Activated T-cell treated with anti-CD3 and anti-CD28 coated beads for 24 hours (primary cell): ENCODE measurements around the gene MYL11.

Experiments used
- DNase-seq: peaks from one replicate; pipeline ENCODE4 v3.0.0-alpha.2; 2020; ENCODE audit warnings: low read depth

The MYL11 gene

GRCh38 chr16:30371248-30371816, 3.3 kb upstream of the MYL11 start:
- no peak for DNase-seq

- DNase-seq: no peak
Observed at GRCh38 chr16:30372038-30372712, 2.4 kb upstream of the MYL11 start.

GRCh38 chr16:30372725-30373124, 1.9 kb upstream of the MYL11 start:
- no peak for DNase-seq

- DNase-seq: no peak
Observed at GRCh38 chr16:30375864-30376263, 1.3 kb downstream of the MYL11 start.

- no peak for DNase-seq
Observed at GRCh38 chr16:30376461-30376902, 1.9 kb downstream of the MYL11 start.

GRCh38 chr16:30377050-30377811, 2.6 kb downstream of the MYL11 start:
- DNase-seq: no peak

GRCh38 chr16:30377812-30378235, 3.2 kb downstream of the MYL11 start:
- DNase-seq: peak; percentile 76

GRCh38 chr16:30378236-30379157, 3.9 kb downstream of the MYL11 start:
- peak; percentile 99 for DNase-seq

GRCh38 chr16:30379158-30379783, 4.7 kb downstream of the MYL11 start:
- no peak for DNase-seq

GRCh38 chr16:30380072-30380802, 5.6 kb downstream of the MYL11 start:
- DNase-seq: no peak

GRCh38 chr16:30380803-30381208, 6.2 kb downstream of the MYL11 start:
- no peak for DNase-seq

GRCh38 chr16:30381291-30382041, 6.9 kb downstream of the MYL11 start:
- no peak for DNase-seq

GRCh38 chr16:30382111-30382881, 7.7 kb downstream of the MYL11 start, which contains the start of gene SEPTIN1:
Gene SEPTIN1, minus strand, starts transcription at chr16:30382561. Its CDS starts 19 bp downstream, at chr16:30382542.
- peak; percentile 71 for DNase-seq

GRCh38 chr16:30383521-30383920, 8.9 kb downstream of the MYL11 start:
- no peak for DNase-seq

GRCh38 chr16:30394592-30395154, 20.1 kb downstream of the MYL11 start:
- no peak for DNase-seq

- peak; percentile 48 for DNase-seq
Observed at GRCh38 chr16:30395155-30395991, 20.8 kb downstream of the MYL11 start, which contains the start of gene ZNF48. Gene ZNF48, plus strand, starts transcription at chr16:30395420. Its CDS starts 375 bp downstream, at chr16:30395795.

GRCh38 chr16:30395992-30396585, 21.5 kb downstream of the MYL11 start:
- no peak for DNase-seq
